B cell (primary cell): ENCODE measurements around the gene TBX2. TPM values are rescaled to one million over a fixed set of nuclear protein-coding genes. Genes with fewer than 3 reads are reported as not detected.
"Not testable (repeated sequence)": the region's sequence is repeated elsewhere in the genome, so short reads cannot be mapped to it uniquely, and the experiment has no call there.

ENCODE experiments used
- ATAC-seq: fragments of 200-7000 bp; cut with Tn5 transposase; one replicate; pipeline ENCODE4 v1.10.0; 2021; ENCODE audit warnings: low read depth, mild to moderate bottlenecking, moderate number of reproducible peaks, moderate library complexity
- CTCF ChIA-PET: fragments of 350-600 bp; sonication (Branson Sonifier 250); formaldehyde crosslinking; loops from one replicate; lab custom pipeline; 2021; ENCODE audit warnings: antibody characterized with exemption, inconsistent platforms; lab: Charles Lee
- POLR2A ChIA-PET: fragments of 350-600 bp; sonication (Branson Sonifier 250); formaldehyde crosslinking; loops from one replicate; lab custom pipeline; 2021; ENCODE audit warnings: antibody characterized with exemption; lab: Charles Lee
- DNase-seq: peaks from one replicate; pipeline ENCODE4 v3.0.0; 2013
- H2AFZ ChIP-seq: 2 replicates; pipeline ENCODE4 v1.6.1; 2012; ENCODE audit warnings: mild to moderate bottlenecking, low read depth, low read length; ENCODE audit not compliant: insufficient read depth, poor library complexity, severe bottlenecking
- H3K27ac ChIP-seq, 2 donors: 1 replicate in 1 of 2; 2 replicates in 1 of 2; pipeline ENCODE4 v1.5.1; 2012 to 2013; ENCODE audit warnings: low read length in 2 of 2, mild to moderate bottlenecking in 2 of 2, moderate library complexity in 1 of 2
- H3K27me3 ChIP-seq, 4 experiments: fragments of 200-600 bp in 1 of 4; sonication (generic) in 1 of 4; replicated peaks in 1 of 4; 1 replicate in 2 of 4; 2 replicates in 2 of 4; pipeline versions ENCODE4 v1.6.1 to v1.7.0; 2013 to 2016; ENCODE audit warnings: low read length in 3 of 4, mild to moderate bottlenecking in 2 of 4, mixed read lengths in 1 of 4, moderate library complexity in 1 of 4; ENCODE audit not compliant: insufficient read depth in 4 of 4, control insufficient read depth in 3 of 4; ENCODE audit errors: control extremely low read depth in 1 of 4
- H3K36me3 ChIP-seq, 2 experiments: replicated peaks in 1 of 2; 1 replicate in 1 of 2; 2 replicates in 1 of 2; pipeline versions ENCODE4 v1.6.1 to v1.7.1; 2013; ENCODE audit warnings: low read length in 1 of 2; ENCODE audit not compliant: insufficient read depth in 2 of 2, control insufficient read depth in 1 of 2; ENCODE audit errors: control extremely low read depth in 1 of 2, extremely low read depth in 1 of 2
- H3K4me1 ChIP-seq, 2 donors: fragments of 200-600 bp in 1 of 2; sonication (generic) in 1 of 2; 1 replicate in 1 of 2; 2 replicates in 1 of 2; pipeline versions ENCODE4 v1.5.1 to v1.6.1; 2013 to 2017; ENCODE audit warnings: low read length in 2 of 2; ENCODE audit not compliant: control insufficient read depth in 2 of 2, insufficient read depth in 2 of 2
- H3K4me2 ChIP-seq: replicated peaks from 2 replicates; pipeline ENCODE3; 2012; ENCODE audit warnings: mild to moderate bottlenecking, low read depth, low read length; ENCODE audit not compliant: poor library complexity, severe bottlenecking
- H3K4me3 ChIP-seq, 5 experiments: fragments of 200-600 bp in 1 of 5; sonication (generic) in 1 of 5; 1 replicate in 3 of 5; 2 replicates in 2 of 5; pipeline versions ENCODE4 v1.5.1 to v1.7.0; 2011 to 2016; ENCODE audit warnings: low read length in 4 of 5, mild to moderate bottlenecking in 4 of 5, low read depth in 2 of 5, control low read depth in 1 of 5, moderate library complexity in 1 of 5; ENCODE audit not compliant: insufficient read depth in 1 of 5; ENCODE audit errors: control extremely low read depth in 1 of 5, extremely low read depth in 1 of 5
- H3K79me2 ChIP-seq: fragments of 200-600 bp; sonication (generic); one replicate; pipeline ENCODE4 v1.6.0; 2016; ENCODE audit warnings: low read length; ENCODE audit not compliant: control insufficient read depth, insufficient read depth
- H3K9ac ChIP-seq: fragments of 200-600 bp; sonication (generic); 2 replicates; pipeline ENCODE4 v1.6.1; 2017; ENCODE audit warnings: mild to moderate bottlenecking, low read length, moderate library complexity
- H3K9me3 ChIP-seq, 3 donors: one replicate each; pipeline versions ENCODE4 v1.6.1 to v1.7.1; 2013; ENCODE audit warnings: low read length in 2 of 3; ENCODE audit not compliant: control insufficient read depth in 2 of 3, insufficient read depth in 1 of 3; ENCODE audit errors: control extremely low read depth in 1 of 3
- H4K20me1 ChIP-seq: 2 replicates; pipeline ENCODE4 v1.6.0; 2012; ENCODE audit warnings: mild to moderate bottlenecking, low read length; ENCODE audit not compliant: insufficient read depth, control insufficient read depth, poor library complexity, severe bottlenecking
- H3K27ac Mint-ChIP-seq: one replicate; pipeline ENCODE4 v1.8.0; 2021; ENCODE audit warnings: mixed read lengths
- H3K27me3 Mint-ChIP-seq: one replicate; pipeline ENCODE4 v1.8.0; 2021; ENCODE audit warnings: mixed read lengths
- H3K4me1 Mint-ChIP-seq: one replicate; pipeline ENCODE4 v1.8.0; 2021; ENCODE audit warnings: mixed read lengths
- H3K4me3 Mint-ChIP-seq: one replicate; pipeline ENCODE4 v1.8.0; 2021; ENCODE audit warnings: mixed read lengths
- H3K9me3 Mint-ChIP-seq: one replicate; pipeline ENCODE4 v1.8.0; 2022; ENCODE audit warnings: mixed read lengths; ENCODE audit not compliant: insufficient read depth
- CTCF ChIP-seq: fragments of 200-600 bp; IDR thresholded peaks from one replicate; pipeline ENCODE4 v1.8.0; 2022; ENCODE audit warnings: antibody characterized with exemption, mild to moderate bottlenecking
- EZH2 ChIP-seq: IDR thresholded peaks from 2 replicates; pipeline ENCODE4 v1.6.1; 2012; ENCODE audit warnings: borderline replicate concordance, low read depth, mild to moderate bottlenecking, moderate library complexity, low read length; ENCODE audit not compliant: insufficient read depth, poor library complexity, severe bottlenecking
- WGBS: methylation state at CpG from one replicate; pipeline ENCODE4 v1.1.5; 2013; ENCODE audit warnings: missing lambda C conversion rate; ENCODE audit not compliant: insufficient coverage; 5-methylcytosine and 5-hydroxymethylcytosine counted together
- intact Hi-C: fragments of 100-400 bp; cut with micrococcal nuclease; formaldehyde crosslinking; loops from one replicate; pipeline ENCODE4 v1.10.0; 2022
- polyA plus RNA-seq: library from polyadenylated mRNA; depleted of rRNA; stranded (reverse); fragments of >200 nt; gene quantifications from 2 replicates; pipeline ENCODE4 v1.2.3, GENCODE V29; 2012
- total RNA-seq, 2 donors: library from RNA; stranded (reverse); fragments of 120-200 nt in 1 of 2; gene quantifications; 1 replicate in 1 of 2; 2 replicates in 1 of 2; pipeline versions ENCODE4 v1.2.3 to v1.2.4, GENCODE V29; 2013 to 2022

The TBX2 gene
- total and polyA plus RNA-seq, 2 donors (not counting 1 experiment from before 2014, with no cell fraction given), result not detected

- Mint-ChIP-seq H3K4me3 (no peak overlapping the region), H3K27me3 (peaks cover 45% of the 10 kb centered on the region)
- POLR2A ChIA-PET, result no interaction called here
These were observed 48.4 kb downstream of the TBX2 start for GRCh38 chr17:61448042-61448441.

GRCh38 chr17:61449140-61449539 is 49.5 kb downstream of the TBX2 start:
- peaks cover 56% of the 10 kb centered on the region for H3K27me3 Mint-ChIP-seq
- H3K4me1 Mint-ChIP-seq, result peaks cover 15% of the 10 kb centered on the region
- H3K27ac Mint-ChIP-seq, POLR2A ChIA-PET, H3K9ac ChIP-seq, H3K4me3 Mint-ChIP-seq, H4K20me1 ChIP-seq, H3K79me2 ChIP-seq, ATAC-seq, DNase-seq, H3K36me3 ChIP-seq, H3K9me3 Mint-ChIP-seq, H3K4me3 ChIP-seq, H3K27ac ChIP-seq, H3K4me2 ChIP-seq, intact Hi-C loops, H2AFZ ChIP-seq: not testable (repeated sequence)
- CTCF ChIA-PET, result interaction anchor here (1.6 to 2.0 kb wide), 2 partner anchors 10 to 37 kb away, joined by 4 to 6 read pairs; no protein-coding TSS in a partner anchor
- WGBS, result 25% methylated on average over 1 of the region's 4 CpGs
- H3K9me3 ChIP-seq, result peaks cover 0 to 13% (median 0%) of the 10 kb centered on the region in 3 donors
- H3K27me3 ChIP-seq, result peaks cover 2 to 51% (median 43%) of the 10 kb centered on the region in 4 experiments
- H3K4me1 ChIP-seq, result peaks cover 17 to 21% of the 10 kb centered on the region in 2 donors

More at GRCh38 chr17:61448042-61448441, 48.4 kb downstream of the TBX2 start:
- no peaks in the 10 kb centered on the region for H4K20me1 ChIP-seq
- CTCF ChIA-PET, result interaction anchor here (1.6 to 2.0 kb wide), 2 partner anchors 9 to 36 kb away, joined by 4 to 6 read pairs; no protein-coding TSS in a partner anchor
- H3K4me3 ChIP-seq, result no peak overlapping the region
- no peak for DNase-seq
- Mint-ChIP-seq H3K9me3 (no peaks in the 10 kb centered on the region), H3K4me1 (peaks cover 8% of the 10 kb centered on the region), H3K27ac (no peak overlapping the region)
- no peak for ATAC-seq
- H3K36me3 ChIP-seq, result no peaks in the 10 kb centered on the region
- H3K79me2 ChIP-seq, result no peaks in the 10 kb centered on the region
- peaks cover 2 to 51% (median 37%) of the 10 kb centered on the region in 4 experiments for H3K27me3 ChIP-seq
- no peak overlapping the region for H3K9ac ChIP-seq
- 93% methylated on average over 2 of the region's 2 CpGs for WGBS
- peaks cover 17 to 18% of the 10 kb centered on the region in 2 donors for H3K4me1 ChIP-seq
- no peak overlapping the region for H3K27ac ChIP-seq
- TF ChIP-seq CTCF (no peak), EZH2 (no peak)
- no peak overlapping the region for H3K4me2 ChIP-seq
- intact Hi-C loops, result no loop called here
- peaks cover 0 to 12% (median 0%) of the 10 kb centered on the region in 3 donors for H3K9me3 ChIP-seq
- no peak overlapping the region for H2AFZ ChIP-seq
